Hypothalamus (tissue), 51 donors: ENCODE results near the gene KCNMB1.

Experiments used
- DNase-seq, 51 donors: peaks; one replicate each; lab custom pipeline; 2025; lab: John Stamatoyannopoulos, UW

KCNMB1 gene

GRCh38 chr5:170347022-170347567 lies 42.1 kb downstream of the KCNMB1 start:
- no peak for DNase-seq

GRCh38 chr5:170345971-170346370 lies 43.2 kb downstream of the KCNMB1 start:
- DNase-seq, result no peak

GRCh38 chr5:170343177-170343576 lies 46.0 kb downstream of the KCNMB1 start:
- DNase-seq, result no peak

- peak in 1 of 51 donors; percentile 32 for DNase-seq
These were observed 46.9 kb downstream of the KCNMB1 start for GRCh38 chr5:170342153-170342725.

GRCh38 chr5:170341545-170341944 lies 47.6 kb downstream of the KCNMB1 start:
- DNase-seq, result no peak

- DNase-seq, result no peak
These were observed 49.4 kb downstream of the KCNMB1 start for GRCh38 chr5:170339780-170340167.

GRCh38 chr5:170338933-170339779 lies 50.0 kb downstream of the KCNMB1 start:
- no peak for DNase-seq

- DNase-seq, result no peak
These were observed 50.9 kb downstream of the KCNMB1 start for GRCh38 chr5:170338291-170338690.

GRCh38 chr5:170337045-170337733 lies 52.0 kb downstream of the KCNMB1 start:
- DNase-seq, result no peak

- DNase-seq, result no peak
These were observed 53.1 kb downstream of the KCNMB1 start for GRCh38 chr5:170336065-170336464.

GRCh38 chr5:170334626-170335025 lies 54.5 kb downstream of the KCNMB1 start:
- DNase-seq, result no peak

- peak in 3 of 51 donors; percentile 16 to 48 (median 18) for DNase-seq
These were observed 55.8 kb downstream of the KCNMB1 start for GRCh38 chr5:170333161-170333910.

- no peak for DNase-seq
These were observed 57.1 kb downstream of the KCNMB1 start for GRCh38 chr5:170332058-170332457.

GRCh38 chr5:170330568-170331054 lies 58.6 kb downstream of the KCNMB1 start:
- DNase-seq, result no peak

- DNase-seq, result no peak
These were observed 59.6 kb downstream of the KCNMB1 start for GRCh38 chr5:170329524-170329923.

GRCh38 chr5:170327829-170328228 lies 61.3 kb downstream of the KCNMB1 start:
- no peak for DNase-seq

GRCh38 chr5:170327168-170327567 lies 62.0 kb downstream of the KCNMB1 start:
- DNase-seq, result no peak
